Caco-2 (cell line): ENCODE data around the gene BOLL. TPM values are rescaled to one million over a fixed set of nuclear protein-coding genes. Genes with fewer than 3 reads are reported as not detected.

Source experiments
- BruUV-seq: library from RNA; stranded (reverse); fragments of 400-500 nt; replicated peaks from 2 replicates; lab custom pipeline; 2021; lab: Mats Ljungman, UMichigan
- CTCF ChIA-PET: fragments of 300-600 bp; sonication (Branson Sonifier 250); formaldehyde crosslinking; loops from one replicate; lab custom pipeline; 2022; ENCODE audit warnings: antibody characterized with exemption; lab: Charles Lee
- POLR2A ChIA-PET: fragments of 300-600 bp; sonication (Branson Sonifier 250); formaldehyde crosslinking; loops from one replicate; lab custom pipeline; 2022; ENCODE audit warnings: antibody characterized with exemption; lab: Charles Lee
- DNase-seq, 2 experiments: peaks; one replicate each; pipeline versions ENCODE4 v3.0.0 to v3.0.0-alpha.2; 2020 to 2022
- H3K27me3 ChIP-seq: replicated peaks from 2 replicates; pipeline ENCODE4 v1.6.0; 2011; ENCODE audit warnings: low read length; ENCODE audit not compliant: control insufficient read depth, insufficient read depth
- H3K36me3 ChIP-seq: 2 replicates; pipeline ENCODE4 v1.5.1; 2011; ENCODE audit warnings: low read length; ENCODE audit not compliant: control insufficient read depth, insufficient read depth
- H3K4me1 ChIP-seq: fragments of 250-450 bp; sonication (Bioruptor Pico); 2 replicates; pipeline ENCODE4 v1.5.1; 2020; ENCODE audit warnings: mild to moderate bottlenecking
- H3K4me3 ChIP-seq: 2 replicates; pipeline ENCODE4 v1.5.1; 2011; ENCODE audit warnings: low read depth, mild to moderate bottlenecking, control low read depth, low read length
- H3K9me3 ChIP-seq: fragments of 250-450 bp; sonication (Bioruptor Pico); 2 replicates; pipeline ENCODE4 v1.5.1; 2020; ENCODE audit warnings: mild to moderate bottlenecking, moderate library complexity
- H3K27ac Mint-ChIP-seq: one replicate; pipeline ENCODE4 v1.8.0; 2022; ENCODE audit warnings: mixed read lengths; ENCODE audit not compliant: unreplicated experiment
- H3K27me3 Mint-ChIP-seq: one replicate; pipeline ENCODE4 v1.8.0; 2022; ENCODE audit warnings: mixed read lengths; ENCODE audit not compliant: insufficient read depth, unreplicated experiment
- H3K36me3 Mint-ChIP-seq: one replicate; pipeline ENCODE4 v1.8.0; 2022; ENCODE audit warnings: mild to moderate bottlenecking, mixed read lengths; ENCODE audit not compliant: insufficient read depth, unreplicated experiment
- H3K4me1 Mint-ChIP-seq: one replicate; pipeline ENCODE4 v1.8.0; 2022; ENCODE audit warnings: low read depth, mixed read lengths; ENCODE audit not compliant: unreplicated experiment
- H3K4me3 Mint-ChIP-seq: one replicate; pipeline ENCODE4 v1.8.0; 2022; ENCODE audit warnings: mild to moderate bottlenecking, moderate library complexity, mixed read lengths; ENCODE audit not compliant: unreplicated experiment
- H3K9me3 Mint-ChIP-seq: one replicate; pipeline ENCODE4 v1.8.0; 2022; ENCODE audit warnings: mixed read lengths; ENCODE audit not compliant: unreplicated experiment
- intact Hi-C: fragments of 100-400 bp; cut with micrococcal nuclease; formaldehyde crosslinking; loops from one replicate; pipeline ENCODE4 v1.10.0; 2022; ENCODE audit not compliant: unreplicated experiment
- total RNA-seq: library from RNA; stranded (reverse); gene quantifications from 2 replicates; pipeline ENCODE4 v1.2.3, GENCODE V29; 2022
- TF ChIP-seq, protein P1 (sequence below), 2 experiments: fragments of 200-600 bp in 1 of 2; IDR thresholded peaks; 1 replicate in 1 of 2; 2 replicates in 1 of 2; pipeline versions ENCODE4 v1.5.1 to v1.8.0; 2011 to 2022; ENCODE audit warnings: antibody characterized with exemption in 1 of 2, control low read depth in 1 of 2, inconsistent platforms in 1 of 2, low read depth in 1 of 2, low read length in 1 of 2, mild to moderate bottlenecking in 1 of 2, moderate library complexity in 1 of 2; ENCODE audit not compliant: insufficient read depth in 1 of 2, severe bottlenecking in 1 of 2, unreplicated experiment in 1 of 2

BOLL gene
- total RNA-seq, 1 experiment from 2014 or later = not detected

DNA sequence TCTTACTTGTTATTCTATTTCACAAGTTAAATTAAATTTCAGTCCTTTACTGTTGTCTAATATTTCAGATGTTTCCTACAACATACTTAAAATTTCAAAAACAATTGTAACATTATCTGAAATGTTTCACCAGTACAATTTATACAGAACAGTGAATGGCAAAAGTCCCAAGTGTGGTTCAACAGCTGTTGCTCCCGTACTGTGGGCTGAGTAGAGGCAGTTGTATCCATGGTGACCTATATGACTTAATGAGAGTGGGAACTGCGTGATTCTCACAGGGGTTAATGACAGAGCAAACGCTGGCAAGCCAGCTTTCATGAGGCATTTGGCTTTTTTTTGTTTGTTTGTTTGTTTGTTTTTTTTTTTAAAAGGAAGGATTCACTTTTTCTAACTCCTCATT is 13.9 kb upstream of the BOLL start:
- H3K27ac Mint-ChIP-seq = no peak overlapping the region
- TF ChIP-seq, protein P1, sequence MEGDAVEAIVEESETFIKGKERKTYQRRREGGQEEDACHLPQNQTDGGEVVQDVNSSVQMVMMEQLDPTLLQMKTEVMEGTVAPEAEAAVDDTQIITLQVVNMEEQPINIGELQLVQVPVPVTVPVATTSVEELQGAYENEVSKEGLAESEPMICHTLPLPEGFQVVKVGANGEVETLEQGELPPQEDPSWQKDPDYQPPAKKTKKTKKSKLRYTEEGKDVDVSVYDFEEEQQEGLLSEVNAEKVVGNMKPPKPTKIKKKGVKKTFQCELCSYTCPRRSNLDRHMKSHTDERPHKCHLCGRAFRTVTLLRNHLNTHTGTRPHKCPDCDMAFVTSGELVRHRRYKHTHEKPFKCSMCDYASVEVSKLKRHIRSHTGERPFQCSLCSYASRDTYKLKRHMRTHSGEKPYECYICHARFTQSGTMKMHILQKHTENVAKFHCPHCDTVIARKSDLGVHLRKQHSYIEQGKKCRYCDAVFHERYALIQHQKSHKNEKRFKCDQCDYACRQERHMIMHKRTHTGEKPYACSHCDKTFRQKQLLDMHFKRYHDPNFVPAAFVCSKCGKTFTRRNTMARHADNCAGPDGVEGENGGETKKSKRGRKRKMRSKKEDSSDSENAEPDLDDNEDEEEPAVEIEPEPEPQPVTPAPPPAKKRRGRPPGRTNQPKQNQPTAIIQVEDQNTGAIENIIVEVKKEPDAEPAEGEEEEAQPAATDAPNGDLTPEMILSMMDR (IDR thresholded peaks at IDR 0.05; ENCODE audit: insufficient read depth in 1 of 2, low read depth in 1 of 2, low read length in 1 of 2, severe bottlenecking in 1 of 2, unreplicated experiment in 1 of 2) = no peak
- intact Hi-C loops = no loop called here
- H3K36me3 ChIP-seq = no peaks in the 10 kb centered on the region
- H3K9me3 Mint-ChIP-seq = no peaks in the 10 kb centered on the region
- H3K4me3 ChIP-seq = no peak overlapping the region
- H3K27me3 Mint-ChIP-seq = peaks cover 7% of the 10 kb centered on the region
- no peak overlapping the region for H3K4me3 Mint-ChIP-seq
- no peaks in the 10 kb centered on the region for H3K27me3 ChIP-seq
- no TSS peak for BruUV-seq
- POLR2A ChIA-PET = no interaction called here
- CTCF ChIA-PET = no interaction called here
- peaks cover 4% of the 10 kb centered on the region; the same call in 1 of the 2 replicates for H3K4me1 ChIP-seq
- H3K4me1 Mint-ChIP-seq = peaks cover 3% of the 10 kb centered on the region
- peaks cover 1% of the 10 kb centered on the region for H3K36me3 Mint-ChIP-seq
- no peak for DNase-seq
- no peaks in the 10 kb centered on the region for H3K9me3 ChIP-seq

DNA sequence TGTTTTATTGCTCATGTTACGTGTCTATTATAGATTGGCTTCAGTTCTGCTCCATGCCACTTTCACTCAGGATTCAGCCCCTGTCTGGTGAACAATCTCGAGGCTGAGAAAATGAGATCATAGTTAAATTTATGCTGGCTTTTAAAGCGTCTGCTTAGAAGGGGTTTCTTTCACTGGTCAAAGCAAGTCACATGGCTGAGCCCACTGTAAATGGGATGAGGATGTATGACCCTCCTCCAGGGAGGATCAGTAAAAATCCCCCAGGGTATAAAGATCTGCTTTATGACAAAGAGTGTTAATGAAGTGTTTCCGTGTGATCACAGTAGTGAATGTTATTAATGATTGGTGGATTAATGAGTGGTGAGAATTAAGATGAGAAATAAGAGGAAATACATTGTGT is 13.1 kb upstream of the BOLL start:
- Histone ChIP-seq H3K4me3 (no peak overlapping the region), H3K9me3 (no peaks in the 10 kb centered on the region), H3K4me1 (no peaks in the 10 kb centered on the region), H3K27me3 (no peaks in the 10 kb centered on the region), H3K36me3 (no peaks in the 10 kb centered on the region)
- H3K27me3 Mint-ChIP-seq = peaks cover 6% of the 10 kb centered on the region
- DNase-seq = no peak
- H3K27ac Mint-ChIP-seq = no peak overlapping the region
- H3K4me3 Mint-ChIP-seq = no peak overlapping the region
- CTCF ChIA-PET = no interaction called here
- no peaks in the 10 kb centered on the region for H3K4me1 Mint-ChIP-seq
- H3K36me3 Mint-ChIP-seq = no peaks in the 10 kb centered on the region
- intact Hi-C loops = no loop called here
- POLR2A ChIA-PET = no interaction called here
- H3K9me3 Mint-ChIP-seq = no peaks in the 10 kb centered on the region
- BruUV-seq = no TSS peak
- TF ChIP-seq, protein P1 (IDR thresholded peaks at IDR 0.05; ENCODE audit: insufficient read depth in 1 of 2, low read depth in 1 of 2, low read length in 1 of 2, severe bottlenecking in 1 of 2, unreplicated experiment in 1 of 2) = no peak

DNA sequence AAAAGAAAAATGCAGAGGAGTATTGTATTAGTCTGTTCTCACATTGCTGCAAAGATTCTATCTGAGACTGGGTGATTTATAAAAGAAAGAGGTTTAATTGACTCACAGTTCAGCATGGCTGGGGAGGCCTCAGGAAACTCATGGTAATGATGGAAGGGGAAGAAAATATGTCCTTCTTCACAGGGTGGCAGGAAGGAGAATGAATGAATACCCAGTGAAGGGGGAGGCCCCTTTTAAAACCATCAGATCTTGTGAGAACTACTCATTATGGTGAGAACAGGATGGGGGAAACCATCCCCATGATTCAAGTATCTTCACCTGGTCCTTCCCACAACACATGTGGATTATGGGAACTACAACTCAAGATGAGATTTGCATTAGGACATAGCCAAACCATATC is 10.2 kb upstream of the BOLL start:
- TF ChIP-seq, protein P1 (IDR thresholded peaks at IDR 0.05; ENCODE audit: insufficient read depth in 1 of 2, low read depth in 1 of 2, low read length in 1 of 2, severe bottlenecking in 1 of 2, unreplicated experiment in 1 of 2) = no peak
- no peak overlapping the region for H3K4me3 Mint-ChIP-seq
- peaks cover 3% of the 10 kb centered on the region for H3K27me3 Mint-ChIP-seq
- no peaks in the 10 kb centered on the region for H3K9me3 ChIP-seq
- ChIA-PET CTCF (no interaction called here), POLR2A (no interaction called here)
- intact Hi-C loops = no loop called here
- H3K4me3 ChIP-seq = no peak overlapping the region
- no peaks in the 10 kb centered on the region for H3K36me3 ChIP-seq
- no peaks in the 10 kb centered on the region for H3K27me3 ChIP-seq
- DNase-seq = no peak
- no peaks in the 10 kb centered on the region for H3K36me3 Mint-ChIP-seq
- no peaks in the 10 kb centered on the region for H3K4me1 Mint-ChIP-seq
- no peaks in the 10 kb centered on the region for H3K9me3 Mint-ChIP-seq
- H3K4me1 ChIP-seq = no peaks in the 10 kb centered on the region
- no TSS peak for BruUV-seq
- no peak overlapping the region for H3K27ac Mint-ChIP-seq
